ENCODE data around the gene GAB1.

DNA sequence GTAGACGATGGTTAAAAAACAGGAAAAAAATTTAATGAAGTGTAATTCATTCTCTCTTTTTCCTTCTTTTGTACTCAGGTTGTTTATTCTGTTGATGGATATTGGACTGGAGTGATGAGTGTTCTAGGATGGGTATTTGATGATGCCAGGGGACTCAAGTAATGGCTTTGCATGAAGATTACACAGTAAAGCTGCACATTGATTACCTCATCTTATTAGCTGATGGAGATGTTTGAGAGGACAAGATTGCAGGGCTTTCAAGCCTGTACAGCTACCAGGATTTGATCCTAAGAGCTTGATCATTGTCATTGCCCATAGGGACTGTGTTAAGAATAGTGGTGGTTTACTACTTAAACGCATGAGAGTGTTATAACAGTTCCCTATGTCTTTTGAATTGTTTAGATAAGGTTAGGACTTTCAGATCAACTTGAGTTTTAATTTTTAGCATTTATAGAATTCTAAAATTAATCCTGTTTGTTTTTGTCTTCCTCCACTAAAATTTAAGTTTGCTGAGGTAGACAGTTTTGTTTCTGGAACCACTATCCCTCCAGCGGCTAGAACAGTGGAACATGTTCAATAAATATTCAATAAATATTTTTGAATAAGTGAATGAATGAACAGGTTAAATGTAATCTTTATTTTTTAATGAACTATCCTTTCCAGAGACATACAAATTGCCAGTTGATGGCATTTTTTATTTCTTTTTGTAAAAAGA is 58.2 kb downstream of the GAB1 start:
- TF ChIP-seq, protein P1, sequence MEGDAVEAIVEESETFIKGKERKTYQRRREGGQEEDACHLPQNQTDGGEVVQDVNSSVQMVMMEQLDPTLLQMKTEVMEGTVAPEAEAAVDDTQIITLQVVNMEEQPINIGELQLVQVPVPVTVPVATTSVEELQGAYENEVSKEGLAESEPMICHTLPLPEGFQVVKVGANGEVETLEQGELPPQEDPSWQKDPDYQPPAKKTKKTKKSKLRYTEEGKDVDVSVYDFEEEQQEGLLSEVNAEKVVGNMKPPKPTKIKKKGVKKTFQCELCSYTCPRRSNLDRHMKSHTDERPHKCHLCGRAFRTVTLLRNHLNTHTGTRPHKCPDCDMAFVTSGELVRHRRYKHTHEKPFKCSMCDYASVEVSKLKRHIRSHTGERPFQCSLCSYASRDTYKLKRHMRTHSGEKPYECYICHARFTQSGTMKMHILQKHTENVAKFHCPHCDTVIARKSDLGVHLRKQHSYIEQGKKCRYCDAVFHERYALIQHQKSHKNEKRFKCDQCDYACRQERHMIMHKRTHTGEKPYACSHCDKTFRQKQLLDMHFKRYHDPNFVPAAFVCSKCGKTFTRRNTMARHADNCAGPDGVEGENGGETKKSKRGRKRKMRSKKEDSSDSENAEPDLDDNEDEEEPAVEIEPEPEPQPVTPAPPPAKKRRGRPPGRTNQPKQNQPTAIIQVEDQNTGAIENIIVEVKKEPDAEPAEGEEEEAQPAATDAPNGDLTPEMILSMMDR (IDR thresholded peaks at IDR 0.05; ENCODE audit: insufficient read depth, low read length, poor library complexity, severe bottlenecking), result no peak
- no peak for TF ChIP-seq EZH2phosphoT487 (conservative IDR thresholded peaks at IDR 0.05; ENCODE audit: low read length)

All from SU-DHL-6 (cell line).